ENCODE data around the gene EPO. TPM values are rescaled to one million over a fixed set of nuclear protein-coding genes. Genes with fewer than 3 reads are reported as not detected.

EPO gene
- total RNA-seq, 1 experiment from 2014 or later, result 0.29 TPM

DNA sequence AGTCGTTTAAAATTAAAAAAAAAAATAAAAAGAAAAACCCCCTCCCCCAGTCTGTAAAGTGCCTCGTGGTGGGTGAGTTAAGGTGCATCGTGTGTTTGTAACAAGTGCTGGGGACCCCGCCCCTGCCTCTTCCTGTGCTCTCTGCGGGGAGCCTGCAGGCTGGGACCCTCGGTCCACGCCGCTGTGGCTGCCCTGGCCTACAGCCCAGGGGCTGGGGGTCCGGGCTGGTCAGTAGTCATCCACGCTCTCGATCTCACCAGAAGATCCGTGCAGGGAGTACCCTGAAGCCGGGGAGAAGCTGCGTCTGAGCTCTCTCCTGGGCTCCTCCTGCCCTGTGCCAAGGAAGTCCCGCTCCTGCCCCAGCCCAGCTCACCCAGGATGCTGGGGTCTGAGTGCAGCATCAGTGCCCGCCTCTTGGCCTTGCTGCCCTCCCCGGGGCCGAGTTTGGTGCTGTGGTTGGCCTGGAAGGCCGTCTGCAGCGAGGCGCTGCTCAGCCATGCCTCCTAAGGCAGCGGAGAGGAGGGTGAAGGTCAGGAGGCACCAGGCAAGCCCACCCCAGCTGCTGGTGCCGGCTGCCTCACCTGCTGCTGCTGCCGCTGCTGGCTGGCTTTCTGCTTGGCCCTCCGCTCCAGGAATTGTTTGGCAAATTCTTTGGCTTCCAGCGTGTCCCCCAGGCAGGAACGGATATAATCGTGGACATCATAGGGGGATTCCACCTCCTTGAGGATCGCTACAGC lies 38.6 kb upstream of the EPO start:
- no peak for DNase-seq (ENCODE audit: low read depth, low spot score)
- in situ Hi-C loops (cut with HindIII; ENCODE audit: low pct_unique_long_range_greater_than_20kb, low sequenced_read_pairs), result no loop called here

GRCh38 chr7:100682228-100682741 lies 38.0 kb upstream of the EPO start:
- DNase-seq (ENCODE audit: low read depth, low spot score), result no peak
- in situ Hi-C loops (cut with HindIII; ENCODE audit: low pct_unique_long_range_greater_than_20kb, low sequenced_read_pairs), result no loop called here

- in situ Hi-C loops (cut with HindIII; ENCODE audit: low pct_unique_long_range_greater_than_20kb, low sequenced_read_pairs), result no loop called here
- no peak for DNase-seq (ENCODE audit: low read depth, low spot score)
Observed at GRCh38 chr7:100682991-100683658, 37.1 kb upstream of the EPO start.

DNA sequence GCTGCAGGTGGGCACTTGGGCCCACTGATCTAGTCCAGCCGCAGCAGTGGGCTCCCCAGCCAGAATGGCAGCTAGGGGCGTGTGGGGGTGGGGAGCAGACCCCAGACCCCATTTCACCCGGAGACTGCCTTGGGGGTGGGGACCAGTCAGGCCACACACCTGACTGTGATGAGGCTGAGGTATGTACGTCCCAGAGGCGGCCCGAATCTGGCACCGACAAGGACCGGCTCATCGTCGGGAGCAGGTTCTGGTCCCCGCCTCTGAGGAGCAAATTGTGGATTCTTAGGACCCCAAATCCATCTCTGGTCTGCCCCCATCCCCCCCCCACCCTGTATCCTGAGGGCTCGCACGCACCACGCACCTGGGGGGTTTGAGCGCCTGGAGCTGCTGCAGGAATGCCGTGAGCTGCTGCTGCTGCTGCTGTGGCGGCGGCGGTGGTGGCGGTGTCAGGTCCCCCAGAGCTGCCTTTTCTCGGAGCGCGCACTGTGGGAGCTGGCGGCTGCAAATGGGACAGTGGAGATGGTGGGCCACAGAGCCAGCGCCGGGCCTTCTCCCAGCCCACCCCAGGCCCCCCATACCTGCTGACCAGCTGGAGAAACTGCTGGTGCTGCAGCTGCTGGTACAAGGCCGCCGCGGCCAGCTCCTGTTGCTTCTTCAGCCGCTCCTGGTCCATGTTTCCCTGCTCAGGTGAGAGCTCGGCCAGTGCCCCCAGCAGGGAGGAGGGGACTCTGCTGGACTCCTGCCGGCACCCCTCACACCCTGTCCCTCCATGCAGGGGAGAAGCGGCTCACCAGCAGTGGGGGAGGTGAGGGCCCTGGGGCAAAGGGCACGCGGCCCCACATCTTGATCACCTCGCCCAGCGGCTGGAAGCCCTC lies 36.4 kb upstream of the EPO start:
- in situ Hi-C loops (cut with HindIII; ENCODE audit: low pct_unique_long_range_greater_than_20kb, low sequenced_read_pairs), result no loop called here
- no peak for DNase-seq (ENCODE audit: low read depth, low spot score)

DNA sequence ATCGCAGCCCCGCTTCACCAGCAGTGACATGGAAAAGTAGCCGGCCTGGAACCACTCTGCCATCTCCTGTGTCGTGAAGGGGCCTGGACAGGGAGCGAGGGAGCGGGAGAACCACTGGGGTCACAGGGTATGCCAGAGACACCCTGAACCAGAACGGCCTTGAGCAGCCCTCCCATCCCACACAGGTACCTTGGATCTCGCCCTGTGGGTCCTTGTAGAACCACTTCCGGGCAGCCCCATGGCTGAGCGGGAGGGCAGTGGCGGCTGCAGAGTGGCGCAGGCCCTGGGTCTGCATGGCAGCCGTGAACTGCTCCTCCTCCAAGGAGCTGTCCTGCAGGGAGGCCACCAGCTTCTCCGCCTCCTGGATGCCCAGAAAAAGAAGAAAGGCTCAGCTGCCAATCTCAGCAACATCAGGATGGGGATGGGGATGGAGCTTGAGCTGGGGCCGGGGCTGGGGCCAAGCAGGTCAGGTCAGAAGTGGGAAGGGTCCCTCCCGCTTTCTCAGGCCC lies 35.7 kb upstream of the EPO start:
- no peak for DNase-seq (ENCODE audit: low read depth, low spot score)
- in situ Hi-C loops (cut with HindIII; ENCODE audit: low pct_unique_long_range_greater_than_20kb, low sequenced_read_pairs), result no loop called here

- no peak for DNase-seq (ENCODE audit: low read depth, low spot score)
- in situ Hi-C loops (cut with HindIII; ENCODE audit: low pct_unique_long_range_greater_than_20kb, low sequenced_read_pairs), result no loop called here
Observed at GRCh38 chr7:100685049-100685605, 35.1 kb upstream of the EPO start.

GRCh38 chr7:100685631-100686145 lies 34.6 kb upstream of the EPO start:
- in situ Hi-C loops (cut with HindIII; ENCODE audit: low pct_unique_long_range_greater_than_20kb, low sequenced_read_pairs), result no loop called here
- DNase-seq (ENCODE audit: low read depth, low spot score), result no peak

DNA sequence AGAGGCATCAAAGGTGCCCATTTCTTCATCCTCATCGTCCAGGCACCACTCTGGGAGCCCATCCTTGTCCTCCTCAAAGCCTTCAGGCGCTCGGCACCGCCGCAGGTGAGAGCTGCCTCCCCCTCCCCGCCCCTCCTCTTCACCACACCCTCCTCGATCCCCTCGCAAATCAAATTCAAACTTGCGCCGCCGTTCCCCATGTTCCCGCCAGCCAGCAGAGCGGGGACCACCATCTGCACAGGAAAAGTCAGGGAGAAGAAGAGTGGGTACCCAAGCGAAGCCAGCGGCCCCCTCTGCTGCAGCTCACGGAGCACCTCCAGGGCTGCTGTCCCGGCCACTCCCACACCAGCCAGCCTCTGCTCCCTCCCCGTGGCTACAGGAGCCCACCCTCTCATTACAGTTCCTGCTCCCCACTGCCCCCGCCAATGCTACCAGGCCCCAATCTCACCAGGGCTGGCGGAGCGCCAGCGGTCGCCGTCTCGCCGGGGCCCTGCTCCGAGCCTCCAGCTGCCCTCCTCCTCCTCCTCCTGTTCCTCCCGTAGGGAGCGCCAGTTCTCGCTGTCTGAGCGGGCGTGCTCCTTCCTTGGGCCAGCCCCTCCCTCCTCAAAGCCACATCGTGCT lies 34.0 kb upstream of the EPO start:
- in situ Hi-C loops (cut with HindIII; ENCODE audit: low pct_unique_long_range_greater_than_20kb, low sequenced_read_pairs), result no loop called here
- no peak for DNase-seq (ENCODE audit: low read depth, low spot score)

- in situ Hi-C loops (cut with HindIII; ENCODE audit: low pct_unique_long_range_greater_than_20kb, low sequenced_read_pairs), result no loop called here
- no peak for DNase-seq (ENCODE audit: low read depth, low spot score)
Observed at GRCh38 chr7:100686822-100687211, 33.5 kb upstream of the EPO start.

DNA sequence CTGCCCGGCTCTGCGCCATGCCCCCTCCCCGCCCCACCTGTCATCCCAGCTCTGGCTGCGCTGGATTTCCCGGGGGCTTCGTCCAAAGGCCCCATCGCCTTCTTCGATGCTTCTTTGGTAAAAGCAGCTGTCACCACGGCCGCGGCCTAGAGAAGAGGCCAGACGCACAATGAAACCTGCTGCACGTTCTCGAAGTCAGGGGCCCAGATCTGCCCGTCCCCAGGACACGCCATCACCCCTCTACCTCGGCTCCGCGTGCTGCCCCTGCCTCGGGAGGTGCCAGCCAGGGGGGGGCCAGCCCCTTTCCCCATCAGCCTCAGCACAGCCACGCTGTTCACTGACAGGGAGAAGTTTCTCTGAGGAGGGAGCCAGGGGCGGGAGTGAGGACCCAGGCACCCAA lies 33.0 kb upstream of the EPO start:
- DNase-seq (ENCODE audit: low read depth, low spot score), result no peak
- in situ Hi-C loops (cut with HindIII; ENCODE audit: low pct_unique_long_range_greater_than_20kb, low sequenced_read_pairs), result no loop called here

- no peak for DNase-seq (ENCODE audit: low read depth, low spot score)
- in situ Hi-C loops (cut with HindIII; ENCODE audit: low pct_unique_long_range_greater_than_20kb, low sequenced_read_pairs), result no loop called here
Observed at GRCh38 chr7:100687751-100688300, 32.4 kb upstream of the EPO start.

- no peak for DNase-seq (ENCODE audit: low read depth, low spot score)
- in situ Hi-C loops (cut with HindIII; ENCODE audit: low pct_unique_long_range_greater_than_20kb, low sequenced_read_pairs), result no loop called here
Observed at GRCh38 chr7:100688326-100688860, 31.9 kb upstream of the EPO start.

- no peak for DNase-seq (ENCODE audit: low read depth, low spot score)
- in situ Hi-C loops (cut with HindIII; ENCODE audit: low pct_unique_long_range_greater_than_20kb, low sequenced_read_pairs), result no loop called here
Observed at GRCh38 chr7:100689230-100690135, 30.8 kb upstream of the EPO start.

GRCh38 chr7:100691676-100692577 lies 28.3 kb upstream of the EPO start:
- peak; percentile 86 for DNase-seq (ENCODE audit: low read depth, low spot score)
- in situ Hi-C loops (cut with HindIII; ENCODE audit: low pct_unique_long_range_greater_than_20kb, low sequenced_read_pairs), result no loop called here

GRCh38 chr7:100692578-100692961 lies 27.7 kb upstream of the EPO start:
- DNase-seq (ENCODE audit: low read depth, low spot score), result no peak
- in situ Hi-C loops (cut with HindIII; ENCODE audit: low pct_unique_long_range_greater_than_20kb, low sequenced_read_pairs), result no loop called here

Measured in SK-MEL-5 (cell line).